ENCODE results near the gene PIAS1. TPM values are rescaled to one million over a fixed set of nuclear protein-coding genes. Genes with fewer than 3 reads are reported as not detected.
A peak's percentile ranks its signal among the peaks of the same experiment; 100 is the strongest.

PIAS1 gene
- total RNA-seq, 1 donor from 2014 or later, result 6.8 TPM

GRCh38 chr15:68100194-68100593 lies 46.1 kb downstream of the PIAS1 start:
- FAIRE-seq (no peak), DNase-seq (ENCODE audit: low read depth) (no peak)
- Histone ChIP-seq H3K36me3 (ENCODE audit: control insufficient read depth, insufficient read depth, low read length) (no peaks in the 10 kb centered on the region), H3K4me3 (ENCODE audit: low read depth, low read length) (no peak overlapping the region), H3K27me3 (ENCODE audit: control insufficient read depth, insufficient read depth, low read length) (no peaks in the 10 kb centered on the region)
- TF ChIP-seq, protein P1, sequence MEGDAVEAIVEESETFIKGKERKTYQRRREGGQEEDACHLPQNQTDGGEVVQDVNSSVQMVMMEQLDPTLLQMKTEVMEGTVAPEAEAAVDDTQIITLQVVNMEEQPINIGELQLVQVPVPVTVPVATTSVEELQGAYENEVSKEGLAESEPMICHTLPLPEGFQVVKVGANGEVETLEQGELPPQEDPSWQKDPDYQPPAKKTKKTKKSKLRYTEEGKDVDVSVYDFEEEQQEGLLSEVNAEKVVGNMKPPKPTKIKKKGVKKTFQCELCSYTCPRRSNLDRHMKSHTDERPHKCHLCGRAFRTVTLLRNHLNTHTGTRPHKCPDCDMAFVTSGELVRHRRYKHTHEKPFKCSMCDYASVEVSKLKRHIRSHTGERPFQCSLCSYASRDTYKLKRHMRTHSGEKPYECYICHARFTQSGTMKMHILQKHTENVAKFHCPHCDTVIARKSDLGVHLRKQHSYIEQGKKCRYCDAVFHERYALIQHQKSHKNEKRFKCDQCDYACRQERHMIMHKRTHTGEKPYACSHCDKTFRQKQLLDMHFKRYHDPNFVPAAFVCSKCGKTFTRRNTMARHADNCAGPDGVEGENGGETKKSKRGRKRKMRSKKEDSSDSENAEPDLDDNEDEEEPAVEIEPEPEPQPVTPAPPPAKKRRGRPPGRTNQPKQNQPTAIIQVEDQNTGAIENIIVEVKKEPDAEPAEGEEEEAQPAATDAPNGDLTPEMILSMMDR (IDR thresholded peaks at IDR 0.05; ENCODE audit: insufficient read depth, low read length, severe bottlenecking), result no peak

DNA sequence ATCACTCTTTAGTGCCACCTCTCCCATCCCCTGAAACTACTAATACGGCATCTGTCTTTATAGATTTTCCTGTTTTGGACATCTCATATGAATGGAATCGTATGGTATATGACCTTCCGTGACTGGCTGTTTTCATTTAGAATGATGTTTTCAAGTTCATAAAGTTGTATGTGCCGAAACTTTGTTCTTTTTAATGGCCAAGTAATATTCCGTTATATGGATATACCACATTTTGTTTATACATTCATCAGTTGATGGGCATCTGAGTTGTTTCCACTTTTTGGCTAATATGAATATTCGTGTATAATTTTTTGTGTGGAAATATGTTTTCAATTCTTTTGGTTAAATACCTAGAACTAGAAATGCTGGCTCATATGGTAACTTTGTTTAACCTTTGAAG lies 49.5 kb downstream of the PIAS1 start:
- FAIRE-seq (no peak), DNase-seq (ENCODE audit: low read depth) (no peak)
- no peak overlapping the region for H3K4me3 ChIP-seq (ENCODE audit: low read depth, low read length)
- TF ChIP-seq, protein P1 (IDR thresholded peaks at IDR 0.05; ENCODE audit: insufficient read depth, low read length, severe bottlenecking), result no peak
- H3K36me3 ChIP-seq (ENCODE audit: control insufficient read depth, insufficient read depth, low read length), result no peaks in the 10 kb centered on the region
- no peaks in the 10 kb centered on the region for H3K27me3 ChIP-seq (ENCODE audit: control insufficient read depth, insufficient read depth, low read length)

DNA sequence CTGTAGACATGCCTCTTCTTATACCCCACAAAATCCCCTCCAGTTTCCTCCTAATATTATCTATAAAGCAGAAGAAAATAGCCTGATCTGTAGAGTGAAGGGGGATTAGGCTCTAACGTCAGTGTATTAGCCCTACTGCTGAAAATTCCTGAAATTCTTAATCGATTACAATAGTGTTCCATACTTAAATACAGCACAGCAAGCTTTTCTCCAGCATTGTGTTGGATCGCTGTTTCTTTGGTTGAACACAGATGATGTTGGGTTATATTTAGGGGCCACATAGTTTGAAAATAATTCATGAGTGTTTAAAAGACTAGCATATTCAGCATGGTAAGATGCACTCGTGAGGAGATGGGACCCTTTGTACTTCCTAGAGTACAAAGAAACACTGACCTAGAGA lies 52.5 kb downstream of the PIAS1 start:
- TF ChIP-seq, protein P1 (IDR thresholded peaks at IDR 0.05; ENCODE audit: insufficient read depth, low read length, severe bottlenecking), result no peak
- Histone ChIP-seq H3K27me3 (ENCODE audit: control insufficient read depth, insufficient read depth, low read length) (no peaks in the 10 kb centered on the region), H3K4me3 (ENCODE audit: low read depth, low read length) (no peak overlapping the region), H3K36me3 (ENCODE audit: control insufficient read depth, insufficient read depth, low read length) (no peaks in the 10 kb centered on the region)
- FAIRE-seq (no peak), DNase-seq (ENCODE audit: low read depth) (no peak)

- TF ChIP-seq, protein P1 (IDR thresholded peaks at IDR 0.05; ENCODE audit: insufficient read depth, low read length, severe bottlenecking), result no peak
- no peak for DNase-seq (ENCODE audit: low read depth)
- no peak overlapping the region for H3K4me3 ChIP-seq (ENCODE audit: low read depth, low read length)
- no peaks in the 10 kb centered on the region for H3K36me3 ChIP-seq (ENCODE audit: control insufficient read depth, insufficient read depth, low read length)
- no peaks in the 10 kb centered on the region for H3K27me3 ChIP-seq (ENCODE audit: control insufficient read depth, insufficient read depth, low read length)
- FAIRE-seq, result no peak
Observed at GRCh38 chr15:68107142-68107541, 53.0 kb downstream of the PIAS1 start.

DNA sequence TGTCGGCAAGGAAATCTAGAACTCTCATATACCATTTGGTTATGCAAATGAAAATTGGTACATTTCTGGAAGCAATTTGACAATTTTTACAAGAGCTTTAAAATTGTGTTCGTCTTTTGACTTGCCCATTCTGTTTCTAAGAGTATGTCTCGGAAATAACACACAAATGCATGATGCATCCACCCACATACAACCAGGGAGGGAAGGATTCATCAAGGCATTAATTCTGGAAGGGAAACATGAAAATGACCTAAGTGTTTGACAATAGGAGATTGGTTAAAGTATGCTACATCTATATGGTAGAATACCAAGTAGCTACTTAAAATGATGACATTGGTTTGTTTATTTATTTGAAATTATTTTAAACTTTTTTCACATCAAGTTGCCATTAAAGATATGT lies 58.6 kb downstream of the PIAS1 start:
- TF ChIP-seq, protein P1 (IDR thresholded peaks at IDR 0.05; ENCODE audit: insufficient read depth, low read length, severe bottlenecking), result no peak
- DNase-seq (ENCODE audit: low read depth), result peak; percentile 47
- no peaks in the 10 kb centered on the region for H3K36me3 ChIP-seq (ENCODE audit: control insufficient read depth, insufficient read depth, low read length)
- no peak overlapping the region for H3K4me3 ChIP-seq (ENCODE audit: low read depth, low read length)
- no peak for FAIRE-seq
- no peaks in the 10 kb centered on the region for H3K27me3 ChIP-seq (ENCODE audit: control insufficient read depth, insufficient read depth, low read length)

- Histone ChIP-seq H3K27me3 (ENCODE audit: control insufficient read depth, insufficient read depth, low read length) (no peaks in the 10 kb centered on the region), H3K4me3 (ENCODE audit: low read depth, low read length) (no peak overlapping the region), H3K36me3 (ENCODE audit: control insufficient read depth, insufficient read depth, low read length) (no peaks in the 10 kb centered on the region)
- no peak for FAIRE-seq
- TF ChIP-seq, protein P1 (IDR thresholded peaks at IDR 0.05; ENCODE audit: insufficient read depth, low read length, severe bottlenecking), result no peak
- no peak for DNase-seq (ENCODE audit: low read depth)
Observed at GRCh38 chr15:68113273-68113672, 59.2 kb downstream of the PIAS1 start.

Data from bronchial epithelial cell (primary cell).